HuH-7 (cell line): ENCODE data around the gene ANKRD55.
"Not testable (repeated sequence)": the region's sequence is repeated elsewhere in the genome, so short reads cannot be mapped to it uniquely, and the experiment has no call there.

Experiments used
- DNase-seq: peaks from one replicate; pipeline ENCODE4 v3.0.0; 2011; ENCODE audit warnings: low spot score

Gene ANKRD55

DNA sequence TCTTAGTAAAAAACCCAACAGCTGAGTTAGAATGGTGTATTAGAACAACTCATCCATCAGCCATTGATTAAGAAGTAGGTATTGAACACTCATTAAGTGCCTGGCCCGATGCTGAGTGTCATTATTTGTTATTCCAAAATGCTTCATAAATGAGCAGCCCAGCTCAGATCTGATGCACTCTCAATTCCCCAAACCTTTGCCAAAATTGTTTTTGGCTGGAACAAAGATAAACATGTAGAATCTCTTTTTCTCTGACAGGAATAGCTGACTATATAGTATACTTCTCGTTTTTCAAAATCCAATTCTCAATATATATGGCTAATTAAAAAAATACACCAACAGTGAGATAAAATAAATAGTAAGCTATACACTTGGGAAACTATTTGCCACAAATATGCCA, 20.0 kb upstream of the ANKRD55 start:
- no peak for DNase-seq

DNA sequence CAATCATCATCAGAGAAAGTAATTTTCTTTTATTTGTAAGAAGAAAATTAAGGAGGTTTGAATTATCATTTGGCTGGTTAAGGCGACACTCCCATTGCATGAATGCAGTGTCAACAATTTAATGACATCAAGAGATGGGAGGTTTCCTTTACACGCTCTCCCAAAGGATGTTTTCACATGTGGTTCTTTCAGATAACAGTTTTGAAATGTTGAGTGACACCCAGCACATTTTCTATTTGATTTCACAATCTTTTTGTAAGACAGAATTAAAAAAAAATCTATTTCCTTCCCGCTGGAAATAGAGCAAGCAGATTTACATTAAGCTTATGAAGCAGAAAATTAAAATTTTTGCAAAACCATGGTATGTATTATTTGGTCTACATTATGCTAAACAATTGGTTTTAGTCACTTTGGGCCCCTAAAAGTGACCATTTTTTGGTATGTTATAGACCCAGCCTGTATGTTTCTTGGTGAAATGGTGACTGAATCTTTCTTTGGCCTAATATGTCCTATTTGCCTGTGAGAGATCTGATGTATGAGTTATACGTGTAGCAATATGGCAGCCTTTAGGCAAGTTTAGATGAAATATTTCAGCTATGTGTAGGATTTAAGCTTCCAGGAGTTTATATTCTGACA, 18.9 kb upstream of the ANKRD55 start:
- no peak for DNase-seq

GRCh38 chr5:56251440-56251839, 18.3 kb upstream of the ANKRD55 start:
- no peak for DNase-seq

DNA sequence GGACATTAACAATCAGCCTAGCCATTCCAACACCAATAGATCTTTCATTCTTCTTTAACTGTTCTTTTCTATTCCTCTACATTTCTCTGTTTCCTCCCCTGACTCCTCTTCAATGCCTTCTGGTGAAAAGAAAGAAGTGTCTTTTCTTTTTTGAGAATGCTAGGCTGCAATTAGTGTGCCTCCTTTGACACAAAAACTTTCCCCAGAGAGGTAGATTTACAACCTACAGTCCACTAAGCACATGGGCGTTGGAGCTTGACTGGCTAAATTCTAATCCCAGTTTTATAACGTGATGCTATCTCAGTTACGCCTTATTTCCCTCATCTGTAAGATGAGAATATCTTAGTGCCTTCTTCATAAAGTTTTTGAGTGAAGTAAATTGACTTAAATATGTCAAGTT, 16.9 kb upstream of the ANKRD55 start:
- no peak for DNase-seq

- DNase-seq: not testable (repeated sequence)
These were observed 16.0 kb upstream of the ANKRD55 start for GRCh38 chr5:56249085-56249484.

DNA sequence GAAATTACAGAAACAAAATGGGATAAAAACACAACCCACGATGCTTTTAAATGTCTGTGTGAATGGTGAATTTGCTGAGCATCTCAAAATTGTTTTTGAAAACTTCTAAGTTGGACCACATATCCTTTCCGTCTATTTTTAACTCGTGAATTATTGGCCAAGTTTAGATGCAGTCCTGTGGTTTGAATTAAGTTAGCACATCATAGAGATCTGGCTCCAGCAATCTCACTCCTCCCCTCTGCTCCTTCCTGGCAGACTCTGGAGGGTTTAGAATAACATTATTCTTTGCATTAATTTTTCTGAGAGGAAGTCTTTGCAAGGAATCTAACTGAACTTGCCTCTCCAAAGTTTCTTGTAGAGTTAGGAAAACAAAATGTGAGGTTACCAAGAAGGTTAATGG, 14.5 kb upstream of the ANKRD55 start:
- no peak for DNase-seq

DNA sequence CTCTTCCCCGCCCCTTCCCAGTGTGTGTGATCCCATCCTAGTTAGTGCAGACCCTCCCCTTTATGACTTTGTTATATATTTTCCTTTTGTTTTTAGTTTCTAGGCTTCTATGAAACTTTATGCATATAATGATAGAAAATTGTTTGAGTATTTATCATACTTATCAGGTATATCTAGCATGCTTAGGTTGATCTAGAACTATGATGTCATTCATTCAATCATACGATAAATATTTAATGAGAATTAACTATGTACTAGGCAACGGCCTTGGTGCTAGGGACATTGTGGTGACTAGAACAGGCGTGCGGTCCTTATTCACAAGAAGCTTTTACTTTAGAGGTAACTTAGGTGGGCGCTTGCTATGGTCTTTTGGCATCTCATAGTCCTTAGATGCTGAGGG, 13.6 kb upstream of the ANKRD55 start:
- no peak for DNase-seq

DNA sequence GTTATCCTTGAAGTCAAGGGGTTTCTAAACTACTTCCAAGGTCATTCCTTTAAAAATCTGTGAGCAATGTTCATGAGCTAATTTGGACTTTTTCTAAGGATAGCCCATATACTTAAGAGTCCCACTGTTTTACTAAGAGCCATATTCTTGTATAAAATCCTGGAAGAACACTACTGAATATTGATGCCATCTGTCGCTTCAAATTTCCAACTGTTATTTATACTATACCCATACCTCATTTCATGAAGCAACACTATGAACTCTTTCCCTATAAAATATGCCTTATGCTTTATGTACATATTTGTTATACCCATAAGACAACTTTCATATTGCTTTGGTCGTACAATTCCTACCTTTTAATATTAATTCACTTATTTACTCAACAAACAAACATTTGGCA, 12.4 kb upstream of the ANKRD55 start:
- DNase-seq: no peak

DNA sequence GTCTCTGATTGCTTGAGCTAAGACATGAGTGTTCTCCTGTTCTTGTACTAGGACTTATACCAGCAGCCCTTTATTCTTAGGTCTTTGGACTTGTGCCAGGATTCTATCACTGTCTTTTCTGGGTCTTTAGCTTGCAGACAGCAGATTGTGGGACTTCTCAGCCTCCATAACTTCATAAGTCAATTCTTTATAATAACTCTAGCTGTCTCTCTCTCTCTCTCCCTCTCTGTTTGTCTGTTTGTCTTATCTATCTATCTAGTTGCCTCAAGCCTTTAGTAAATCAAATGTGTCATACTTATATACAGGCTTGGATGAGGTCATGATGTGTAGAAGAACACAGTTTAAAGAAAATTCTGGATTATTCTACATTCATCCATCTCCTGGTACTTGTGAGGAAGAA, 11.5 kb upstream of the ANKRD55 start:
- DNase-seq: no peak

GRCh38 chr5:56242271-56242670, 9.1 kb upstream of the ANKRD55 start:
- DNase-seq: not testable (repeated sequence)

- no peak for DNase-seq
These were observed 592 bp downstream of the ANKRD55 start for GRCh38 chr5:56232538-56232937.

DNA sequence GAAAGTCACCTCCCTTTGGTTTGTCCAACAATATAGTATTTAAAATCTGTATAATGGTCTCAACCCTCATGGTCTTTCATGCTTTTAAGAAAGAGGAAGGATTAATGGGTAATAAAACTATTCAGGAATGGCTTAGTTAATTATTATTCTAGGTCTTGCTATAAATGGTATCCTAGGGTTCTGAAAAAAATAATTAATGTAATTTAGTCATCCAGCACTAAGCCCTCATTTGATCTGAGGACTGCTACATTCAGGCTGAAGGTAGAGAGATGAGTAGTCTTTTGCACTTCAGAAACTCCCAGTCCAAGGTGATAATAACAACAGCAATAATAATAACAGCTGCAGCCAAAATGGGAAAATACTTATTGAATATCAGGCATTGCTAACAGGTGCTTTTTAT, 2.6 kb downstream of the ANKRD55 start:
- DNase-seq: no peak

- DNase-seq: no peak
These were observed 4.0 kb downstream of the ANKRD55 start for GRCh38 chr5:56229111-56229510.

DNA sequence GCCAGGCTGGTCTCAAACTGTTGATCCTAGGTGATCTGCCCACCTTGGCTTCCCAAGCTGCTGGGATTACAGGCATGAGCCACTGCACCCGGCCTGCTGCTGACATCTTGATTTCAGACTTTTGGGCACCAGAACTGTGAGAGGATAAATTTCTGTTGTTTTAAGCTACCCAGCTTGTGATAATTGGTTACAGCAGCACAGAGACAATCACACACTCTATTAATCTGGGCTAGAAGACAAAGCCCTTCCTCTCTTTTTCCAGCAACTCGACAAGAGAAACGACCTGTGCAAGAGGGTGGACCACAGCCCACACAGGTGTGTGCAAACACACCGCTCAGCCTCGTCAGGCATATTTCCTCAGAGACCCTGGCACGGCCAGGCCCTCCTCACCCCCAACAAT, 4.5 kb downstream of the ANKRD55 start:
- no peak for DNase-seq

DNA sequence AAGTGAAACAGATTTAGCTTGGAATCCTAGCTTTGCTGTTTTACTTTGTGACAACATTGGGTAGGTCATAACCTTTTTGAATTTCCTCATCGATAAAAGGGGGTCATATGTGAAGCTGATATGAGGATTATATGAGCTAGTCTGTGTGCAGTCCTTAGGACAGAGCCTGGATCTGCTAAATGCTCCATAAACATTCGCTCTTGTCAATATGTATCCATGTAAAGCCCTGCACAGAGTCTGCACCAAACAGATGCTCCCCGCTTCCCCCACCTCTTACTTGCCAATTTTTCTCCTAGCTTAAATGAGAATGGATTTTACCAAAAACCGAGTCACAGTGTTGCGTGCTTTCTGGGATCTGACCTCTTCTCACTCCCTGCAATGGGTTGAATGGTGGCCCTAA, 5.4 kb downstream of the ANKRD55 start:
- no peak for DNase-seq

DNA sequence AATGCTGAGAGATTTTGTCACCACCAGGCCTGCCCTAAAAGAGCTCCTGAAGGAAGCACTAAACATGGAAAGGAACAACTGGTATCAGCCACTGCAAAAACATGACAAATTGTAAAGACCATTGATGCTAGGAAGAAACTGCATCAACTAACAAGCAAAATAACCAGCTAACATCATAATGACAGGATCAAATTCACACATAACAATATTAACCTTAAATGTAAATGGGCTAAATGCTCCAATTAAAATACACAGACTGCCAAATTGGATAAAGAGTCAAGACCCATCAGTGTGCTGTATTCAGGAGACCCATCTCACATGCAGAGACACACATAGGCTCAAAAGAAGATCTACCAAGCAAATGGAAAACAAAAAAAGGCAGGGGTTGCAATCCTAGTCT, 9.8 kb downstream of the ANKRD55 start:
- not testable (repeated sequence) for DNase-seq

- not testable (repeated sequence) for DNase-seq
These were observed 11.5 kb downstream of the ANKRD55 start for GRCh38 chr5:56221601-56222000.

DNA sequence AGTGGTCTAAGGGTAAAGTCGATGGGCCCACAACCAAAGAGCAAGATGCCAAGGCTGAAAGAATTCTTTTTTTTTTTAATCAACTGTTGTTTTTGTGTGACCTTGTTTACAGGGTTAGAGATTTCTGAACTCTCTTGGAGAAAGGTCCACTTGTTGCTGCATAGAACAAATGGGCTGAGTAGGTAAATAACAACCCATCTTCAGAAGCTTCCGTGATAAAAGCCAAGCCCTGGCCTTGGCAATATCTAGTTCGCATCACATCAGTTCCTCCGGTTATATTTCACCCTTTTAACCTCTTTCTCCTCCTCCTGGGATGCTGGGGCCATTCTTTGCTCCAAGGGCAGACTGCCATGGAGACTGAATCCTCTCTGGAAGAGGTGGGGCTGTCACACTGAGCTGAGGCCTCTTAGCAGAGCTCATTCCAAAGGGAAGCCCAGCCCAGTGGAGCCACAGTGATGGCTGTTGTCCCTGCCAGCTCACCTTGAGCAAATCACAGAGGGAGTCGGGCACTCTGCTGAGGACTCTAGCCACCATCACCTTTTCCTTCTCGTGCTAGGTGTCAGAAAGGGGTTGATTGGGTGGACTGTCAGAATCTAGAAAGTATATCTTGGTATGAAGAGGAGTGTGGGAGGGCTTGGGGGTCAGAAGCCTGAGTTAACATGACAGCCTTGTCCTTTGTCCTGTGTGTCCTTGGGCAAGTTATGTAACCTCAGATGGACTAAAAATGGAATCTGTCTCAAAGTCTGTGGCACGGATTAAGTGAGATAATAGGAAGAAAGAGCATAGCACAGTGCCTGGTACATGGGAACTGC, 17.9 kb downstream of the ANKRD55 start:
- no peak for DNase-seq

- not testable (repeated sequence) for DNase-seq
These were observed 19.1 kb downstream of the ANKRD55 start for GRCh38 chr5:56213886-56214535.

DNA sequence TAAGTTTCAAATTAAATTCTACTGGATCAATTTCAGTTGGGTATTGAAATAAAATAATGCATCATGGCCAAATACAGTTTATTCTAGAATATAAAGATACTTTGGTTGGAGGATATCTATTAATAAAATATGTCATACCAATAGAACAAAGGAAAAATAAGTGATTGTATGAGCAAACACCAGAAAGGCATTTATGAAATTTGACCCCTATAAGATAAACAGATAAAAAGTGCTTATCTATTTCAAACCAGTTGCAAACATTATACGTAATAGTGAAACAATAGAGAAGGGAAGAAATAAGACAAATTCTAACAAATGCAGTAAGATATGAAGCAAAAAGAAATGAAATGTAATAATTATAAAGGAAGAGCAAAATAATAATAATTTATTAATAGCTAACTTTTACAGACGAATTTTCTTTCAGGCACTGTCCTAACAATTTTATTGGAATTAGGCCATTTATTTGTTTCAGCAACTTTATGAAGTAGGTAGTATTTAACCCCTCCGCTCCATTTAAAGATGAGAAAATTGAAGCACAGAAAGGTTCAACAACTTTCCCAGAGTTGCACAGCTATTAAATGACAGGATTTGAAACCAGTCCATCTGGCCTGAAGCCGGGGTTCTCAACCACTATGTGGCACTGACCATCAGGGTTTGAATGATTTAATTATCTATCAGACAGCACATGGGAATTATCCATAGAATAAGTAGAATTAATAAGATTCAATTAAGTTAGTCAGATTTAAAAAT, 20.8 kb downstream of the ANKRD55 start:
- DNase-seq: no peak

DNA sequence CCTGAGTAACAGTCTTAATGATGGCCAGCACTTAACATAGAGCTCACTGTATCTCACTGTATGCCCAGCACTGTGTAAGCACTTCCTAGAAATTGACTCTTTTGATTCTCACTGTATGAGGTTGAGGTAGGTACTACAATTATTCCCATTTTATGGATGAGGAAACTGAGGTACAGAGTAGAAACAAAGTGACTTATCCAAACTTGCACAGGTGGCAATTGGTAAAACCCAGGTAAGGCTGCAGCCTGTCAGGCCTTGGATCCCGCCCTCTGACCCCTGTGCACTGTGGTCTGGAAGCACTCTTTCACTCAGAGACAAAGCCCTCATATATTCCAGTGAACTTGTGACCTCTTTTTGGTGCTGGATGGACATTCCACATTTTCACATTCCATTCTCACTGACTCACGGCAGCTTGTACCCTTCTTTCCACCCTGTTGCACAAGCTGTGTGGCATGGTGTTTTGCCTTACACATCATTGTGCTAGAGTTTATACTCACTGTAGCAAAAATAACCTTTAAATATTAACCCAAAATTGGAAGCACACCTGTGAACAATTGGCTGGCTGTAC, 21.7 kb downstream of the ANKRD55 start:
- DNase-seq: peak; percentile 38

DNA sequence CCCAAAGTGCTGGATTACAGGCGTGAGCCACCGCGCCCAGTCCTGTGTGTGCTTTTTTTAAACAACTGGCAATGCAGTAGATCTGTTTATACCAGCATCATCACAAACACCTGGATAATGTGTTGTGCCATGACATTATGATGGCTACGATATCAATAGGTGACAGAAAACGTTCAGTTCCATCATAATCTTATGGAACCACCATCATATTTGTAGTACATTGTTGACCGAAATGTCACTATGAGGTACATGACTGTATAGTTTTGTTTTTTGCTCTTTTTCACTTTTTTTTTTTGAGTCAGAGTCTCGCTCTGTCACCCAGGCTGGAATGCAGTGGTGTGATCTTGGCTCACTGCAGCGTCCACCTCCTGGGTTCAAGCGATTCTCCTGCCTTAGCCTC, 24.4 kb downstream of the ANKRD55 start:
- no peak for DNase-seq
